GM19043 (cell line): ENCODE measurements around the gene ARHGAP42.

Experiments used
- ATAC-seq: cut with Tn5 transposase; IDR thresholded peaks from one replicate; pipeline ENCODE4 v1.9.1; 2021; ENCODE audit warnings: low read depth; ENCODE audit not compliant: unreplicated experiment

ARHGAP42 gene

DNA sequence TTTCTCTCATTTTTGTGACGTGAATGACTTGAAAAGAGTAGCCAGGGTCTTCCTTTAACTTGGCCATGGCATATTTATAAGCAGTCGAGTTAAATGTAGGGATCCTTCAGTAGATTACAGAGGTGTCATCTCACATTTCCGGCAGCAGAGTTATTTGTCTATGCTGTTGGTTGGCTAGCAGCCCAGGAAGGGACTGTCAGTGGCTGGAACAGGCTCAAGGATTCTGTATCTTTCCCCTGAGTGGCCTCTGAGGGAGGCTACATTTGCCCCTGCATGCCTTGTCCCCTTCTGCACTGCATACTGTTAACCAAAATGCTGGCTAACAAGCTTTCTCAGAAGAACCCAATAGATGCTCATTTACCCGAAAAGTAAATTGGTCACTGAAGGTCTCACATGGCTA, 254.9 kb downstream of the ARHGAP42 start:
- no peak for ATAC-seq

DNA sequence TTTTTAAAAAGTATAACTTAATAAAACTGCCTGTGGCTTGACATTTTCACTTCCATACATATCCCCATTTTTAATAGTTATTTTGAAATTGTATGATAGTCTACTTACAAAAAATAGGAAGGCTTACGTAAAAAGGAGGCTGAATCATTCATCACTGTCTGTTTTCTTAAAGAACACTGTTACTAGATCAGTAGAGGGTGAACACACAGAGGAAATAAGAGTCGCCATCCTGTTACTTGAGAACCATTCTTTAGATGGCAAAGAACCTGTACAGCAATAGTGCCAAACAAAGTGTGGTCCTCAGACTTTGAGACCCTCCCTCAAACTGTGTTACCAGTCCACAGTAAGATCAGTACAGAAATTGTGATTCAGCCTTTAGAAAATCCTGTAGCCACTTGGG, 261.8 kb downstream of the ARHGAP42 start:
- no peak for ATAC-seq

DNA sequence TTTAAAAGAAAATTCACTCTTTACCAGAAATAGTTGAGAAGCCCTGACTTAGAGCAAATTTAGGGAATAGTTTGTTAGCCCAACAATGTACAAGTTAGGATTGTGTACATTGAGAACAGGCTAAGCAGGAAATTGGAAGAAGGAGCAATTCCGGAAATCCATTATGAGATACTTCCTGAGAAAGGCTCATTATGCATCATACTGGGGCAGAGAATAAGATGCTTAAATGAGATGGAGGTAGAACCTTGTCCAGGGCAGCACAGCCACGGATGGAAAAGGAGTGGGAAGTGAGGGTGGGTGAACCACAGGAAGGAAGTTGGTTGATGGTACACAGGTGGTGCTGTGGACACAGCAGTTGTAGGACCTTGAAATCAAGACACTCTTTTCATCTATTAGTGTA, 262.4 kb downstream of the ARHGAP42 start:
- ATAC-seq: no peak

DNA sequence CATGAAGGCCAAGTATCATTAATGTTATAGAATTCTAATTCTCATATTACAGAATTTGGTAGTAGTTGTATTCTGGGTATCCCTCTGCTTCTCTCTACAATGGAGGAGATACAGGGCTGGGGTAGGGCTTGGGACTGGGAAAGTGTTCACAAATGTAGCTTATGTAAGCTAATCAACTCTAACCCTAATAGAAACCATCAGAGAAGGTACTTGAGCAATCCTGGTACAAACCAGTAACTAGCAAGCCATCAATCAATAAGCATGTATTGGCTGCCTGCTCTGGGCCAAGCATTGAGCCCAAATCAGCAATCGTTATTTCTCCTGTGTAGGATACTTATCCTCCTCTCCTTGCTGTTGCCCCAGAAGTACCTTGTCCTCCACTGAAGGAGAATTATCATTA, 268.2 kb downstream of the ARHGAP42 start:
- ATAC-seq: no peak

DNA sequence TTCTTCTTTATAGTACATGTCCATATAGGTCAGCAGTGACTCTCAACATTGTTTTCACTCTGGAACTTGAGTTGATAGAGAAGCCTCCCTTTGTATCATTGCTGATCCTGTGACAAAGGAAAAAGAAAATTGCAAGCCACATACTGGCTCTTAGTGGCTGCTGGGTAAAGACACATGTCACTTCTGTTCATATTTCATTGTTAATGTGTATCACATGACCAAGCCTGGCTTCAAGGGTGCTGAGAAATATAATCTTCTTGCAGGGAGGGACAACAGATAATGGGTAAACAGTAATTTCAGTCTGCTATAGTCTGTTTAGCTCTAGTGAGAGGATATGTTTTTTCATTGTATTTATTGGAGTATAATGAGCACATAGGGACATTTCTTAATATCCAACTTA, 269.3 kb downstream of the ARHGAP42 start:
- ATAC-seq: no peak

DNA sequence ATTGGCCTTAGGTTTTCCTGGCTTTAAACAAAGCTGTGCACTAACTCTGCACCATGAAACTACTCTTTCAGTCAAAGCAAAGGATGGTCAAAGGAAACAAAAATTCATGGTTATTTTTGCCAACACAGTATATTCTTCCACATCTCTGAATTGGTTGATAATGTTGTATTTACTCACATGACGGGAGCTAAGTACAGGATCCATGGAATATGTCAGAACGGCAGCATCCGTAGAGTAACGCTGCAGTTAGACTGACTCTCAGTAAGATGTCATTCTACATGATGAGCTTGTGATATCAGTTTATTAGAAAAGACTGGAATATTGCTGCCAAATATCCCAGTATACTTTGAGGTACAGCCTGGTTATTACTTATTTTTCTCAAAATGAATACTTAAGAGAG, 270.4 kb downstream of the ARHGAP42 start:
- no peak for ATAC-seq

DNA sequence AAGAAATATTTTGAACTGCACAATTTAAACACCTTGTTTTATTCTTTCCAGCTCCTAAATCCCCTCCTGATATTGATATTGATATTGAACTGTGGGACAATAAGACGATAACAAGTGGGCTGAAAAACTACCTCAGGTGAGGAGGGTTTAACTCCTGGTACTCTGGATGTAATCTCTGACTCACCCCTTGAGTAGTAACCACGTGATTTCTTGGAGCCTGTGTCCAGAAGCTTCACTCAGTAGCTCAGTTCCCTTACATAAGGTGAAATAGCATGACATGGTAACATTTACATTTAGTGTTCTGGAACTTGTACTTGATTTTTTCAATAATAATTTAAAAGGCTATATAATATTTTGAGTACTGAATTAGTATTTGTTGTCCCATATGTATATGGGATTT, 274.5 kb downstream of the ARHGAP42 start:
- no peak for ATAC-seq

DNA sequence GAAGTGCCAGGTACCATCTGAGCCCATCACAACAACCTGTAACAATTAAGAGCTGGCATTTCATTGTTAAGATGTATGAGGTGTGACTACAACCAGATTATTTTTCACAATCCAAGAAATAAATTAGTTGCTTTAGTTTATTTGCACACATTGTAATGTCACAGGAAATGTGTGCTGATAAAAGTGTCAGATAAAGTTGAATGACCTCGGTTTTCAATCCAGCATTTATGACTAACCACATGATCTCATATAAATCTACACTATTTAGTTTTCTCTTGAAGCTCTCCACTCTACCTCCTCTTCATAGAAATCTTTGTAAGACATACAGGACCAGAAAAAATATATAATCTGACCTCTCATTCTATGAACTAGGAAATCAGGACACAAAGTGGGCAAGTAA, 276.3 kb downstream of the ARHGAP42 start:
- no peak for ATAC-seq

DNA sequence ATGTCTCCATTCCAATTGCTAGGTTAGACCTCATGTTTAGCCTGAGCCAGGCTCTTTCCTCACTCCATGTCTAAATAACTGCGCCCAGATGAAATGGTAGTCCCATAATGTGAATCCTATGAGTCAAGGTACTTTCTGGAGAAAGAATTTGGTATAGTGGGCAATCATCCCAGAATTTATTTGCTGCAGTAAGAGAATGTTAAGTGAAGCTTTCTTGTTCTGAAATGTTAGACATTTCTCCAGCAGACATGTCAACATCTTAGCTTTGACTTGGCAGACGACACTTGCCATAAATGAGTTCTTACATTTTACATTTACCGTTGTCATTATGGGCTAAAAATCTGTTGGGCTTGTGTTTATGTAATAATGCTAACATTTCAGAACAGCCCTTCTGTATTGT, 277.3 kb downstream of the ARHGAP42 start:
- ATAC-seq: no peak

DNA sequence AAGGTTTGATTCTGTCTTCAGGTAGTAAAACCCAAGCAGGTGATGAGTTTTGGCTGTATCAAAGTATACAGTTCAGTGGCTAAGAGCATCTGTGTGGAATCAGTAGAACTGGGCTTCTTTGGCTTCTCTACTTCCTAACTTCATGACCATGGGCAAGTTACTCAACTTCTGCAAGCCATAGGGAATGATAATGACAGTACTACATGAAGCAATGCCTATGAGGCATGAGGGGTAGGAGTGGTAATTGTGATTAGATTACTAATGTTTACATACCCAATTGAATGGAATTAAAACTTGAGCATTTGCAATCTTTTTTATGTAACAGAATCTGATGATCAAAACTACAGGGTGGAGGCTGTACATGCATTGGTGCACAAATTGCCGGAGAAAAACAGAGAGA, 278.3 kb downstream of the ARHGAP42 start:
- no peak for ATAC-seq

DNA sequence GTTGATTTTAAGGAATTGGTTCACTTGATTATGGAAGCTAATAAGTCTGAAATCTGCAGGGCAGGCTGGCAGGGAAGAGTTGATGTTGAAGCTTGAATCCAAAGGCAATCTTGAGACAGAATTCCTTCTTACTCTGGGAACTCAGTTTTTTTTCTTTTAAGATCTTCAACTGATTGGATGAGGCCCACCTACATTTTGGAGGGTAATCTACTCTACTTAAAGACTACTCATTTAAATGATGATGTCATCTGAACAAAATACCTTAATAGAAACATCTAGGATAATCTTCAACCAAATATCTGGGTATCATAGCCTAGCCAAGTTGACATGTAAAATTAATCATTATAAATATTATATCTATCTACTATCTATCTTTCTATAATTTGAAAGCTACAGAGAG, 279.3 kb downstream of the ARHGAP42 start:
- no peak for ATAC-seq

DNA sequence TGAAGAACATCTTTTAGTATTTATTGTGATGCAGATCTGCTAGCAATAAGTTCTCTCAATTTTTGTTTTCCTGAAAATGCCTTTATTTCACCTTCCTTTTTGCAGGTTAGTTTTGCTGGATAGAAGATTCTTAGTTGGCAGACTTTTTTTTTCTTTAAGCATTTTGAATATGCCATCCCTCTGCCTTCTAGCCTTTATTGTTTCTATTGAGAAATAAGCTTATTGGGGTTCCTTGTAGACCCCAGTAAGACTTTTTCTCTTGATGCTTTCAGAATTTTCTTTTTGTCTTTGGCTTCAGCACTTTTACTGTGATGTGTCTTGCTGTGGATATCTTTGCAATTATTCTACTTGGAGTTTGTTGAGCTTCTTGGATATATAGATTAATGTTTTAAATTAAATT, 281.9 kb downstream of the ARHGAP42 start:
- ATAC-seq: no peak

DNA sequence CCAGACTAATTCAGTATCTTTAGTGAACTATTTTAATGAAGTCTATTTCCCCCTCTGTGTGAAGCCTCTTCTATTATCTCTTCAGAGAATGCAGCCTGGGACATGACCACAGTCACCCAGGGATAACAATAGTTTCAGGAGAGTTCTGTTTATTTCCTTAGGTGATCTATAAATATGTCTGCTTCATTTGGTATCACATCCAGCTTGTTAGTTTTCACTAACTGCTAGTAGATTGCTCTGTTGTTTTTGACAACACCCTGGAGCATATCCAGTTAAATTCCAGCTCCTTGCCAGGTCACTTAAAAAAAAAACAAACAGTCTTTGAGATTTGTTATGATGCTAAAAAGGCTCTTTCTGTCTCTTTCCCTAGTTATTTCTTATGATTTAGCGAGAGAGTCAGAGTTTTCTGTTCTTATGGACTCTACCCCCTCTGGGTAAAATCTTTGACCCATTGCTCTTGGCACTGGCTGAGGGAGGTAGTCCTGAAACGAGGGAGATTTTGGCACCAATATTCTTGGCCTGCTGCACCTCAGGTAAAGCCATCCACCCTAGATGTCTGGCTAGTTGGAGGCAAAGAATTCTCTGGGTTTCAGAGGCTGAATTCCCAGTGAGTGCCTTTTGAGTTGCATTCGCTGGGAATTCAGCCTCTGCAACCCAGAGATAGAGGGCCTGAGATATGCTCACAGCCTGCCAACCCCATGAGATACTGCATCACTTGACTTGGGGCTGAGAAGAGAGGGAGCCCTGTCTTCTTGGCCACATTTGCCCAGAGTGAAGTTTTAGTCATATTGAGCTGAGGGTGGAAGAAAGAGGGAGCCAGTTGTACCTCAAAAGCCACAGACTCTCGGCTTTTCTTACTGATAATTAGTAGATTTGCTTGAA, 283.4 kb downstream of the ARHGAP42 start:
- ATAC-seq: no peak

DNA sequence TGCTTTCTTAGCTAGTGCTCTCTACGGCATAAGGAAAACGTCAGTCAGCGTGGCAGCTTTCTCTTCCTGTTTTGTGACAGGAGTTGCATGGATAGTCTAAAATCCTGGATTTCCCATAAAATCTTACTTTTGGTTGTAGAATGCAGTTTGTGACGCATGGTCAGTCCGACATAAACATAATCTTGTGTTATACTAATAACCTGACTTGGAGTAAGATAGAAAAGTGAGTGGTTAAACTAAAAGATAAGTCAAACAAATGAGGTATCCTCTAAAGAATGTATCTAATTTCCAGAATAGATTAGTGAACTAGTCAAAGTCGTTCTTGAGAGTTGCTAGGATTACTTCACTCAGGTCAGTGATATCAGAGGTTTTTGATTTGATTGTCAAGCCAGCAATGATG, 285.0 kb downstream of the ARHGAP42 start:
- ATAC-seq: no peak

DNA sequence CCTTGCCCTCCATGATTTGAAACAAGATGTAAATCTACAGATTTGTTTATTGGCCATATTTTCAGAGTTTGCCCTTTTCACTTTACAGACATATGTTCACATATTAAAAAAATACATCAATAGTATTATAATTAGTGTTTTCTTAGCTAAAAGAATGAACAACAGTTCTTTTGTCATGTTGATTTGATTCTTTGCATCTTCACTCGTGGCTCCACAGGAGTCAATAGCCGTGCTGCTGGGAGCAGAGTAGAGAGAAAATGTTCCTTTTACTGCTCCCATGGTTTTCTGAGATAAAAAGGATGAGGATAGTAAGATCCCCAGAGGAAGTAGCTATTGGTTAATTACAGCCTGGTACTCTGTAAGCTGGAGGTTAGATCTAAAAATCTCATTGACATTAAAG, 291.4 kb downstream of the ARHGAP42 start:
- no peak for ATAC-seq

DNA sequence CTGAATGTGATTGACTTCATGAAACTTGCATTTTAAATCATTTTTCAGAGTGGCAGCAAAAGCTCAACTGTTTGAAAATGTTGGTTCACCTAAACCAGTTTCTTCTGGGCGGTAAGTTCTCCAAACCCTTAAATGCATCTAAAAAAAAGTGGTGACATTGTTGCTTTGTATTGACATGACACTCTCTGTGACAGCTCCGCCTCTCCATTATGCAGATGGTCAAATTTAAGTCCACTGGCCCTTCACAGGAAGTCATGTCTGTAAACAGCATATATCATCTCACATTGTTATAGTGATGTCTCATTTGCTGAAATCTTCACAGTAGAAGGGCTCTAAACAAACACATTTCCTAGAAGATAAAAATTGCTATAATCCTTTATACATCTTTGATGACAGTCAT, 291.9 kb downstream of the ARHGAP42 start:
- no peak for ATAC-seq

DNA sequence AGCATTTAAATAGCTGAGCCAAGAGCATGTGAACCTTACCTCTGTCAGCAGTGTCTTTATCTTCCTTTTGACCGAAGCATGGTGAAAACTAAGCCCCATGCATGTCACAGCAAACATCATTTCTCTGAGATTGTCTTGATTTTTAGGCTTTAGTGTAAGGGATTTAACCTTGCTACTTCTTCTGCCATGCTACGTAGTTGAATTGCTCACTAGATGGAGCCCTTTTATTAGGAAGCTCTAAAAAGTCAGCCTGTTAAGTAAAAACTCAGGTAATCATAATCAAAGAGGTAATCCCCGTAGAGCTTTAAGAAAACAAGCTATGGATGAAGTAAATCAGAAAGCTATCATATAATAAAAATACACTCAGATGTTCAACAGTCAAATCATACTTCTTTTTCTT, 293.1 kb downstream of the ARHGAP42 start:
- no peak for ATAC-seq

DNA sequence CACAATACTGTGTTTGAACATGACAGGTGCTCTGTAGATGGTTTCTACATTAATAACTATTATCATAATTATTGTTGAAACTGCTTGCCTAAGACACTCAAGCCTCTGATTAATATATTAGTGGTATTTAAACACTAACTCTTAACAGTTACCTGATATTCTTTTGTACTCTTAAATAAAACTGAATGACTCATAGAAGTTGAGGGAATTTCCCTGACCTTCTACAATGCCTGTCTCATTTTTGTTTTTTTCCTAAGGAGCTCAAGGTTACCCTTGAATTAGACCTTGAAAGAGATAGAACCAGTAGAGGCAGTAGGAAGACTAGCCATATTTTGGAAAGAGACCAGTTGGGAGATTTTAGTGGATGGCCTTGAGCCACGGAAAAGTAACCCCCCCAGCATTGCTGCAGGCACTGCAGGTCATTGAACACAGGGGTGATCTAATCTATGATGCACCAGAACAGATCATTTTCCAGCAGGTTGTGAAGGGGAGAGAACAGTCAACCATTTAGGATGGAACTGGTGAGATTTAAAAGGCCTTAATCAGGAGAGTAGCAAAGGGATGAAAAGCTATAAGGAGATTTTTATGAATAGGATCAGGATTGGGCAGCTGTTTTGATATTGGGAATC, 294.2 kb downstream of the ARHGAP42 start:
- ATAC-seq: no peak

DNA sequence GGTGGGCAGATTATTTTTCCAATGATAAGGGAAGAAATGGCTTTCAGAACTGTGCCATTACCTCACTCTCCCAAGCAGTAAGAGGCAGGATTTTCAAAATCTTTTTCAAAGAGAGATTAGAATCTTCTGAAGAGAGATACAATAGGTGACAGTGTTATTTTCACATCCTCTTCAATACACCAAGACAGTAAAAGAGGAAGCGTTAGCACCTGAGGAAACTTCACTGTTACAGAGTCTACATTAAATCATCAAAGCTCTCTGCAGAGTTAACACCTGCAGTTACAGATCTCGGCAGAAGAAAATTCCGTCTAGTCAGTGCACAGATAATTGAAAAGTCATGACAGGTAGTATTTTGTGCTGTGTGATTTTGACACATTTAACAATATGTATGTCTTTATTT, 297.6 kb downstream of the ARHGAP42 start:
- ATAC-seq: peak; percentile 52

DNA sequence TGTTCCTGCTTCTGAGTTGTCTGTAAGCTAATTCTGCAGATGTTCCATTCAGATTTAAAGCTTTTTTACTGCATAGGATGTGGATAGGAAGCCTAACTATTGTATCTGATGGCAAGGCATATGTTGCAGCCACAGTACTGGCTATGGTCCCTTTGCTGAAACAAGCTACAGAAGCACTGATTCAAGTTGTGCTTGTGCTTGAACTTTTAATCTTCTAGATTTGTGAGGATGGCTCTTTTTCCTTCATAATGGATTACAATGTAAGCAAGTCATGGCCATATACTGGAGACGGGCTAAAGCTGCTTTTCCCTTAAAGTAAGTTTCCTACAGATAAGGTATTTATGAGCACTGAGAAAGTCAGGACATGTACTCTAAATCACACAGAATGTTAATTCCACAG, 303.8 kb downstream of the ARHGAP42 start:
- ATAC-seq: no peak

DNA sequence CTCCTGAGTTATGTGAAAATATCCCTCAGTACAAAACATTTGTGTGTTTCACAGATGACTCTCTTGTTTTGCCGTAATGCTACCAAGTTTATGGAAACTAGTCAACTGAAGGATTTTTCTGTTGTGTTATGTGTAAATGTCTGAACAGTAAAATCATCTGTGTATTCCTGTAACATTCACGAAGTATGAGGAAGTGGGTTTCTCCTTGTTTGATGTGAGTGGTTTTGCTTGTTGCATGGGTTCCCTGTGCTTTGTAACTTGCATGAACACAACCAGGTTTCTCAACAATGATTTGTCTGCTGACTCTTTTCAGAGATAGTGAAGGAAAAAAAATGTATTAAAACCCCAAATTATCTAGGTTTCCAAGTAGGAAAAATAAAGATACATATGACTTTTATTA, 304.5 kb downstream of the ARHGAP42 start:
- ATAC-seq: no peak

DNA sequence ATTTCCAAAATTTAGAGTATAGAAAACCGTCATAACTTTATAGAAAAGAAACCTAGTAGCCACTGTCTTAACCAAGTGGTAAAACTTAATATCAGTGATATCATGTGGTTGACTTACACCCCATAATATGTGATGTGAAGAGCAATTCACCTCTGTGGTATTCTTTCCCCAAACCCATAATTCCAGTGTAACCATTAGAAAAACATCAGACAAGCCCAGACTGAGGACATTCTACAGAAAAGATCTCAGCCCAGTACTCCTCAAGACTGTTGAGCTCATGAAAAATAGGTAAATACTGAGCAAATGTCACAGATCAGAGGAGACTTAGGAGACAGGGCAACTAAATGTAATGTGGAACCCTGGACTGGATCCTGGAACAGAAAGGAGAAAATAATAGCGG, 307.9 kb downstream of the ARHGAP42 start:
- ATAC-seq: no peak
